Measurements from ENCODE around the gene RAB11FIP4. TPM values are rescaled to one million over a fixed set of nuclear protein-coding genes. Genes with fewer than 3 reads are reported as not detected.
A peak's percentile ranks its signal among the peaks of the same experiment; 100 is the strongest.

RAB11FIP4 gene
- total RNA-seq, 2 donors from 2014 or later, result 39.1 to 40.8 TPM

GRCh38 chr17:31418773-31419350 lies 27.4 kb downstream of the RAB11FIP4 start:
- Mint-ChIP-seq H3K9me3 (peaks cover 4 to 6% of the 10 kb centered on the region in 2 donors), H3K36me3 (ENCODE audit: insufficient read depth in 2 of 2) (peaks cover 0 to 7% of the 10 kb centered on the region in 2 donors), H3K27ac (no peak overlapping the region), H3K4me1 (ENCODE audit: low read depth) (no peaks in the 10 kb centered on the region), H3K27me3 (ENCODE audit: low read depth) (no peaks in the 10 kb centered on the region), H3K4me3 (no peak overlapping the region)
- no peak for ATAC-seq (replicated peaks in 1 of 2)
- DNase-seq, result no peak

GRCh38 chr17:31422443-31422842 lies 31.0 kb downstream of the RAB11FIP4 start:
- ATAC-seq (replicated peaks in 1 of 2) (no peak), DNase-seq (no peak)
- no peaks in the 10 kb centered on the region for H3K4me1 Mint-ChIP-seq (ENCODE audit: low read depth)
- no peaks in the 10 kb centered on the region for H3K27me3 Mint-ChIP-seq (ENCODE audit: low read depth)
- no peak overlapping the region for H3K4me3 Mint-ChIP-seq
- peaks cover 0 to 9% of the 10 kb centered on the region in 2 donors for H3K36me3 Mint-ChIP-seq (ENCODE audit: insufficient read depth in 2 of 2)
- H3K9me3 Mint-ChIP-seq, result peaks cover 4 to 8% of the 10 kb centered on the region in 2 donors
- H3K27ac Mint-ChIP-seq, result no peak overlapping the region

- Mint-ChIP-seq H3K4me1 (ENCODE audit: low read depth) (no peaks in the 10 kb centered on the region), H3K4me3 (no peak overlapping the region), H3K27me3 (ENCODE audit: low read depth) (peaks cover 10% of the 10 kb centered on the region), H3K27ac (no peak overlapping the region), H3K36me3 (ENCODE audit: insufficient read depth in 2 of 2) (peaks cover 0 to 9% of the 10 kb centered on the region in 2 donors), H3K9me3 (peaks cover 4 to 8% of the 10 kb centered on the region in 2 donors)
- ATAC-seq (replicated peaks in 1 of 2), result no peak
- no peak for DNase-seq
These were observed 33.4 kb downstream of the RAB11FIP4 start for GRCh38 chr17:31424944-31425281.

- Mint-ChIP-seq H3K36me3 (ENCODE audit: insufficient read depth in 2 of 2) (peaks cover 0 to 9% of the 10 kb centered on the region in 2 donors), H3K9me3 (peaks cover 4 to 8% of the 10 kb centered on the region in 2 donors), H3K27me3 (ENCODE audit: low read depth) (peaks cover 12% of the 10 kb centered on the region), H3K4me1 (ENCODE audit: low read depth) (no peaks in the 10 kb centered on the region), H3K27ac (no peak overlapping the region), H3K4me3 (no peak overlapping the region)
- no peak for ATAC-seq (replicated peaks in 1 of 2)
- DNase-seq, result no peak
These were observed 34.0 kb downstream of the RAB11FIP4 start for GRCh38 chr17:31425282-31426040.

GRCh38 chr17:31427684-31428083 lies 36.2 kb downstream of the RAB11FIP4 start:
- peaks cover 2% of the 10 kb centered on the region for H3K4me1 Mint-ChIP-seq (ENCODE audit: low read depth)
- DNase-seq (no peak), ATAC-seq (replicated peaks in 1 of 2) (no peak)
- H3K27me3 Mint-ChIP-seq (ENCODE audit: low read depth), result peaks cover 12% of the 10 kb centered on the region
- H3K27ac Mint-ChIP-seq, result no peak overlapping the region
- no peak overlapping the region for H3K4me3 Mint-ChIP-seq
- peaks cover 0 to 7% of the 10 kb centered on the region in 2 donors for H3K36me3 Mint-ChIP-seq (ENCODE audit: insufficient read depth in 2 of 2)
- H3K9me3 Mint-ChIP-seq, result peaks cover 4 to 8% of the 10 kb centered on the region in 2 donors

- DNase-seq, result no peak
- Mint-ChIP-seq H3K36me3 (ENCODE audit: insufficient read depth in 2 of 2) (peaks cover 0 to 6% of the 10 kb centered on the region in 2 donors), H3K27me3 (ENCODE audit: low read depth) (peaks cover 12% of the 10 kb centered on the region), H3K4me1 (ENCODE audit: low read depth) (peaks cover 6% of the 10 kb centered on the region), H3K4me3 (no peak overlapping the region), H3K27ac (no peak overlapping the region), H3K9me3 (peaks cover 3 to 7% of the 10 kb centered on the region in 2 donors)
- no peak for ATAC-seq (replicated peaks in 1 of 2)
These were observed 36.6 kb downstream of the RAB11FIP4 start for GRCh38 chr17:31428111-31428510.

- Mint-ChIP-seq H3K9me3 (peaks cover 0 to 3% of the 10 kb centered on the region in 2 donors), H3K27me3 (ENCODE audit: low read depth) (peaks cover 12% of the 10 kb centered on the region), H3K4me3 (no peak overlapping the region), H3K36me3 (ENCODE audit: insufficient read depth in 2 of 2) (peaks cover 0 to 2% of the 10 kb centered on the region in 2 donors), H3K4me1 (ENCODE audit: low read depth) (peaks cover 10% of the 10 kb centered on the region), H3K27ac (no peak overlapping the region)
- no peak for DNase-seq
- no peak for ATAC-seq (replicated peaks in 1 of 2)
These were observed 37.0 kb downstream of the RAB11FIP4 start for GRCh38 chr17:31428512-31428911.

- ATAC-seq (replicated peaks in 1 of 2) (no peak), DNase-seq (no peak)
- Mint-ChIP-seq H3K9me3 (no peaks in the 10 kb centered on the region), H3K4me1 (ENCODE audit: low read depth) (peaks cover 19% of the 10 kb centered on the region), H3K27ac (no peak overlapping the region), H3K4me3 (no peak overlapping the region), H3K27me3 (ENCODE audit: low read depth) (peaks cover 12% of the 10 kb centered on the region), H3K36me3 (ENCODE audit: insufficient read depth in 2 of 2) (no peaks in the 10 kb centered on the region)
These were observed 39.8 kb downstream of the RAB11FIP4 start for GRCh38 chr17:31431098-31431851.

GRCh38 chr17:31431852-31432658 lies 40.6 kb downstream of the RAB11FIP4 start:
- Mint-ChIP-seq H3K4me1 (ENCODE audit: low read depth) (peaks cover 20% of the 10 kb centered on the region), H3K4me3 (no peak overlapping the region)

GRCh38 chr17:31433091-31433790 lies 41.8 kb downstream of the RAB11FIP4 start:
- no peak overlapping the region for H3K27ac Mint-ChIP-seq
- ATAC-seq (replicated peaks in 1 of 2), result peak; percentile 65 to 75
- no peak overlapping the region for H3K4me3 Mint-ChIP-seq
- peaks cover 25% of the 10 kb centered on the region for H3K4me1 Mint-ChIP-seq (ENCODE audit: low read depth)
- DNase-seq, result peak; percentile 9 to 18
- H3K9me3 Mint-ChIP-seq, result no peaks in the 10 kb centered on the region
- H3K36me3 Mint-ChIP-seq (ENCODE audit: insufficient read depth in 2 of 2), result no peaks in the 10 kb centered on the region
- H3K27me3 Mint-ChIP-seq (ENCODE audit: low read depth), result peaks cover 12% of the 10 kb centered on the region

More at GRCh38 chr17:31431852-31432658, 40.6 kb downstream of the RAB11FIP4 start:
- Mint-ChIP-seq H3K9me3 (no peaks in the 10 kb centered on the region), H3K27me3 (ENCODE audit: low read depth) (peaks cover 12% of the 10 kb centered on the region), H3K27ac (no peak overlapping the region), H3K36me3 (ENCODE audit: insufficient read depth in 2 of 2) (no peaks in the 10 kb centered on the region)
- no peak for ATAC-seq (replicated peaks in 1 of 2)
- DNase-seq, result no peak

GRCh38 chr17:31433811-31434726 lies 42.6 kb downstream of the RAB11FIP4 start:
- Mint-ChIP-seq H3K4me3 (no peak overlapping the region), H3K9me3 (no peaks in the 10 kb centered on the region), H3K27ac (no peak overlapping the region), H3K4me1 (ENCODE audit: low read depth) (peaks cover 25% of the 10 kb centered on the region), H3K27me3 (ENCODE audit: low read depth) (peaks cover 5% of the 10 kb centered on the region), H3K36me3 (ENCODE audit: insufficient read depth in 2 of 2) (no peaks in the 10 kb centered on the region)
- DNase-seq (no peak), ATAC-seq (replicated peaks in 1 of 2) (no peak)
